GM12875 (cell line): ENCODE data around the gene GSTO2.

Experiments
- H3K4me3 ChIP-seq: one replicate; pipeline ENCODE4 v1.5.1; 2011; ENCODE audit warnings: low read depth, low read length, control low read depth
- CTCF ChIP-seq: IDR thresholded peaks from 2 replicates; pipeline ENCODE4 v1.5.1; 2011; ENCODE audit warnings: low read depth, mild to moderate bottlenecking, control low read depth, inconsistent platforms, low read length, moderate library complexity, borderline replicate concordance; ENCODE audit not compliant: insufficient read depth

The GSTO2 gene

GRCh38 chr10:104323760-104324201 lies 54.8 kb downstream of the GSTO2 start:
- no peak for TF ChIP-seq CTCF

GRCh38 chr10:104324221-104324686 lies 55.3 kb downstream of the GSTO2 start:
- H3K4me3 ChIP-seq, result no peak overlapping the region
- no peak for TF ChIP-seq CTCF

More at GRCh38 chr10:104323760-104324201, 54.8 kb downstream of the GSTO2 start:
- no peak overlapping the region for H3K4me3 ChIP-seq

DNA sequence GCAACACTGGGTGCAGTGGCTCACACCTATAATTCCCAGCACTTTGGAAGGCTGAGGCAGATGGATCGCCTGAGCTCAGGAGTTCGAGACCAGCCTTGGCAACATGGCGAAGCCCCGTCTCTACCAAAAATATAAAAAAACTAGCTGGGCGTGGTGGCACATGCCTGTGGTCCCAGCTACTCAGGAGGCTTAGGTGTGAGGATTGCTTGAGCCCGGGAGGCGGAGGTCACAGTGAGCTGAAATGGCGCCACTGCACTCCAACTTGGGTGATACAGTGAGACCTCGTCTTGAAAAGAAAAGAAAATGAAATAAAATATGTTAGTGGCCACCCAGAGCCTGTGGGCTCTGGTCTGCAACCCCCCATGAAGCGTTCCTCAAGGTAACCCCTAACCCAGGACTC lies 55.9 kb downstream of the GSTO2 start:
- no peak overlapping the region for H3K4me3 ChIP-seq
- no peak for TF ChIP-seq CTCF

DNA sequence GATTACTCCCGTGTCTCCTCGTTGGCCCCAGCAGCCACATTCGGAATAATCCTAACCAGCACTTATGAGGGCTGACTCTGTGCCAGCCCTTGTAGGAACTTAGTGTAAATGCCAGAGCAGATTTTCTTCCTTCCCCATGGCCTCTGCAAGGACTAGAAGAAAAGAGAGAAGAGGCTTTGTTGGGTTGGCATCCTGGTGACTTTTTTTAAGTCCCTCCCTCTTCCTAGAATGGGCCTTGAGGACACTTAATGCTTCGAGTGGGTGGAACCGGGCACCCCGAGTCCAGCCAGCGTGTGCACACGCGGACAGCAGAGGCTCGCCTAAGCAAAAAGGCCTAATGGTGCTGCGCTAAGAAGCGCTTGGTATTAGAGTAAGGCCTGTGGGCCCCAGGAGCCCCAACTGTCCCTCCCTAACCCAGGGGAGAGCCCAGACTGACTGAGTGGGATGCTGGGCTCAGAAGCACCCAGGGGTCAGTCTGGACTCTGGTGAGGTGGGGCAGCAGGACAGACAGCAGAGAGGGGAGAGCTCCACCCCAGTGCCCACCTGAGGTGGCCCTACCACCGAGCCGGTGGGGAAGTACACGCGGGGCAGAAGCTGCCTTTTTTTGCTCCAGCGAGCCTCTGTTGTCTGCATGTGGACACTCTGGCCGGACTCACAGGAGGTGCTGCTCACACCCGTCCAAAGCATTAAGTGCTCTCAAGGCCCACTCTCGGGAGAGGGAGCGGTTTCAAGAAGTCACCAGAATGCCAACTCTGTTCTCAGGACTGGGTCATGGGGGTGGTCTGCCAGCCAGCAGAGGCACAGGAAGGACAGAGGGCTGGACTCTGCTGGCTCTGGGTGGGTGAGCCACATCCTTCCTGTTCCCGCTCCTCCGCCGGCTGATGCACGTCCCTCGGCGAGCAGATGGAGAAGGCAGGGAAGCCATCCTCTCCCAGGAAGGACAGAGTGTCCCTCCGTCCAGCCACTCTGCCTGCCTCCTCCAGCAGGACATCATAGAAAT lies 56.8 kb downstream of the GSTO2 start:
- no peak overlapping the region for H3K4me3 ChIP-seq
- no peak for TF ChIP-seq CTCF

- no peak for TF ChIP-seq CTCF
These were observed 58.1 kb downstream of the GSTO2 start for GRCh38 chr10:104326991-104327610.

GRCh38 chr10:104327745-104328645 lies 59.0 kb downstream of the GSTO2 start:
- H3K4me3 ChIP-seq, result no peak overlapping the region
- no peak for TF ChIP-seq CTCF

More at GRCh38 chr10:104326991-104327610, 58.1 kb downstream of the GSTO2 start:
- no peak overlapping the region for H3K4me3 ChIP-seq
